ENCODE data around the gene GNAQ.

The GNAQ gene

GRCh38 chr9:77965445-77966123 lies 66.0 kb downstream of the GNAQ start:
- DNase-seq = no peak

GRCh38 chr9:77964258-77964657 lies 67.4 kb downstream of the GNAQ start:
- DNase-seq = no peak

GRCh38 chr9:77961541-77961940 lies 70.1 kb downstream of the GNAQ start:
- DNase-seq = no peak

- DNase-seq = no peak
Measured at GRCh38 chr9:77960356-77961153, 71.1 kb downstream of the GNAQ start.

- DNase-seq = no peak
Measured at GRCh38 chr9:77959803-77960202, 71.8 kb downstream of the GNAQ start.

- DNase-seq = no peak
Measured at GRCh38 chr9:77957652-77958051, 74.0 kb downstream of the GNAQ start.

GRCh38 chr9:77956555-77956954 lies 75.1 kb downstream of the GNAQ start:
- no peak for DNase-seq

GRCh38 chr9:77954666-77955015 lies 77.0 kb downstream of the GNAQ start:
- no peak for DNase-seq

GRCh38 chr9:77954013-77954665 lies 77.5 kb downstream of the GNAQ start:
- no peak for DNase-seq

GRCh38 chr9:77953590-77953989 lies 78.0 kb downstream of the GNAQ start:
- DNase-seq = no peak

- DNase-seq = no peak
Measured at GRCh38 chr9:77952635-77953328, 78.8 kb downstream of the GNAQ start.

GRCh38 chr9:77951369-77951768 lies 80.2 kb downstream of the GNAQ start:
- no peak for DNase-seq

GRCh38 chr9:77949751-77950436 lies 81.7 kb downstream of the GNAQ start:
- DNase-seq = no peak

- no peak for DNase-seq
Measured at GRCh38 chr9:77947651-77948050, 84.0 kb downstream of the GNAQ start.

GRCh38 chr9:77946969-77947620 lies 84.5 kb downstream of the GNAQ start:
- no peak for DNase-seq

GRCh38 chr9:77946296-77946695 lies 85.3 kb downstream of the GNAQ start:
- no peak for DNase-seq

- no peak for DNase-seq
Measured at GRCh38 chr9:77945798-77946197, 85.8 kb downstream of the GNAQ start.

GRCh38 chr9:77944556-77945243 lies 86.9 kb downstream of the GNAQ start:
- DNase-seq = no peak

- no peak for DNase-seq
Measured at GRCh38 chr9:77943057-77943456, 88.6 kb downstream of the GNAQ start.

- DNase-seq = no peak
Measured at GRCh38 chr9:77939149-77939668, 92.4 kb downstream of the GNAQ start.

- DNase-seq = no peak
Measured at GRCh38 chr9:77938163-77938562, 93.4 kb downstream of the GNAQ start.

All from T1000 (cell line).